Measurements from ENCODE around the gene MUC2.

The MUC2 gene

GRCh38 chr11:1108246-1108900 lies 33.7 kb downstream of the MUC2 start:
- no peak overlapping the region for H3K4me3 ChIP-seq (ENCODE audit: low read depth, low read length)
- no peak for DNase-seq (ENCODE audit: low read depth)
- TF ChIP-seq, protein P1, sequence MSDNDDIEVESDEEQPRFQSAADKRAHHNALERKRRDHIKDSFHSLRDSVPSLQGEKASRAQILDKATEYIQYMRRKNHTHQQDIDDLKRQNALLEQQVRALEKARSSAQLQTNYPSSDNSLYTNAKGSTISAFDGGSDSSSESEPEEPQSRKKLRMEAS (IDR thresholded peaks at IDR 0.05; ENCODE audit: low read depth, low read length): no peak
- no peak for TF ChIP-seq POLR2A (IDR thresholded peaks at IDR 0.05; ENCODE audit: extremely low read depth, insufficient read length)
- TF ChIP-seq, protein P2, sequence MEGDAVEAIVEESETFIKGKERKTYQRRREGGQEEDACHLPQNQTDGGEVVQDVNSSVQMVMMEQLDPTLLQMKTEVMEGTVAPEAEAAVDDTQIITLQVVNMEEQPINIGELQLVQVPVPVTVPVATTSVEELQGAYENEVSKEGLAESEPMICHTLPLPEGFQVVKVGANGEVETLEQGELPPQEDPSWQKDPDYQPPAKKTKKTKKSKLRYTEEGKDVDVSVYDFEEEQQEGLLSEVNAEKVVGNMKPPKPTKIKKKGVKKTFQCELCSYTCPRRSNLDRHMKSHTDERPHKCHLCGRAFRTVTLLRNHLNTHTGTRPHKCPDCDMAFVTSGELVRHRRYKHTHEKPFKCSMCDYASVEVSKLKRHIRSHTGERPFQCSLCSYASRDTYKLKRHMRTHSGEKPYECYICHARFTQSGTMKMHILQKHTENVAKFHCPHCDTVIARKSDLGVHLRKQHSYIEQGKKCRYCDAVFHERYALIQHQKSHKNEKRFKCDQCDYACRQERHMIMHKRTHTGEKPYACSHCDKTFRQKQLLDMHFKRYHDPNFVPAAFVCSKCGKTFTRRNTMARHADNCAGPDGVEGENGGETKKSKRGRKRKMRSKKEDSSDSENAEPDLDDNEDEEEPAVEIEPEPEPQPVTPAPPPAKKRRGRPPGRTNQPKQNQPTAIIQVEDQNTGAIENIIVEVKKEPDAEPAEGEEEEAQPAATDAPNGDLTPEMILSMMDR (IDR thresholded peaks at IDR 0.05; ENCODE audit: low read depth, low read length): no peak
- TF ChIP-seq MYC (IDR thresholded peaks at IDR 0.05; ENCODE audit: low read depth, low read length): no peak

DNA sequence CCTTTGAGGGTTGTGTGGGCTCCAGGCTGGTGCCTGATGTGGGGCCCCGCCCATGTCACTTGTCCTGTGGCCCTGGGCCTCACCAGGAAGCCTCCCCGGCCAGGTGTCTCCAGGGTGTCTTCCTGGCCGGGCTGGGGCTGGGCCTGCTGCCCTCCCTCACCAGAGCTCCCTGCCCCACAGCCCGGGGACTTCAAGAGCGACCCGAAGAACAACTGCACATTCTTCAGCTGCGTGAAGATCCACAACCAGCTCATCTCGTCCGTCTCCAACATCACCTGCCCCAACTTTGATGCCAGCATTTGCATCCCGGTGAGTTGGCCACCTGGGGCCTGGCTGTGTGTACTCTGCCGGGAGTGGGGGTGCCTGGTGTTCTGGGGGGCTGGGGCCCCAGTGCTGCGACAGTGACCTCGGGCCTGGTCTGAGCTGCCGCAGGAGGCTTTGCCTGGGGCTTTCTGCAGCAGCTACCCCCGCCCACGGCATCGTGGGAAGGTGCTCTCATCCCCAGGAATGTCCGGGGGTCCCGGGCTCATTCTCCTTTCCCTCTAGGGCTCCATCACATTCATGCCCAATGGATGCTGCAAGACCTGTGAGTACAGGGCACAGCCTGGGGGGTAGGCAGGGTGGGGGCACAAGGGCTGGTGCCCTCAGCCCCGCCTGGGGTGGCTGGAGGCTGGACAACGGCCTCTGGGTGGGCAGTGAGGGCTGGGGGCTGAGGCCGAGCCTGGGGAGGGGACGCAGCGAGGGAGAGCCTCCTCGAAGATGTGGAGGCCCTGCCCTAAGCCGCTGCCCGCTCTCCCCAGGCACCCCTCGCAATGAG lies 34.6 kb downstream of the MUC2 start:
- no peak for DNase-seq (ENCODE audit: low read depth)
- H3K4me3 ChIP-seq (ENCODE audit: low read depth, low read length): no peak overlapping the region
- TF ChIP-seq, protein P2 (IDR thresholded peaks at IDR 0.05; ENCODE audit: low read depth, low read length): no peak
- TF ChIP-seq POLR2A (IDR thresholded peaks at IDR 0.05; ENCODE audit: extremely low read depth, insufficient read length): no peak
- TF ChIP-seq, protein P1 (IDR thresholded peaks at IDR 0.05; ENCODE audit: low read depth, low read length): no peak
- no peak for TF ChIP-seq MYC (IDR thresholded peaks at IDR 0.05; ENCODE audit: low read depth, low read length)

GRCh38 chr11:1109918-1110705 lies 35.4 kb downstream of the MUC2 start:
- no peak for DNase-seq (ENCODE audit: low read depth)
- TF ChIP-seq, protein P2 (IDR thresholded peaks at IDR 0.05; ENCODE audit: low read depth, low read length): no peak
- TF ChIP-seq MYC (IDR thresholded peaks at IDR 0.05; ENCODE audit: low read depth, low read length) (no peak), POLR2A (IDR thresholded peaks at IDR 0.05; ENCODE audit: extremely low read depth, insufficient read length) (no peak)
- TF ChIP-seq, protein P1 (IDR thresholded peaks at IDR 0.05; ENCODE audit: low read depth, low read length): no peak
- H3K4me3 ChIP-seq (ENCODE audit: low read depth, low read length): no peak overlapping the region

DNA sequence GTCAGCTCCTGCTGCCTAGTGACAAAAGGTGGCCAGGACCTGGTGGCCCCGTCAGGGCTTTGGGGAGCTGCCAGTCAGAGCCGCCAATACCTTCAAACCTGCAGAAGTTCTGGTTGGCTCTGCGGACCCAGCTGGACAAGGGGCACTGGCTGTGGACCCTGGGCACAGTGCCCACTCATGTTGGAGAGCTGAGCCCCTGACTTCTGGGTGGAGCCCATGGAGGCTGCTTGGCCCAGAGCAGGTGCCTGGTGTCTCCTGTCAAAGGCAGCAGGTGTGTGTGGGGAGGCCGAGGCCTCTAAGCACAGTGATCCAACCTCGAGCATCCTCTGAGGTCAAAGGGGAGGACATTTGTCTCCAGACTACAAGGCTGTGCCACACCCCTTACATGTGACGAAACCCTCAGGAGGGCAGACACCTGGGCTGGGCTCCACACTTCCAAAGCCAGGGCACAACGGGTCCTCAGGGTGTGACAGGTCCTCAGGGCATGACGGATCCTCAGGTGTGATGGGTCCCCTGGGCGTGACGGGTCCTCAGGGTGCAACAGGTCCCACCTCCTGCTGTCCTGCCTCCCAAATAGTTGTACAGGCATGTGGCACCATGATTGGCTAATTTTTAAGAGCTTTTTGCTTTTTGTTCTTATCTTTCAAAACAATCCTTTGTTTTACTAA lies 37.0 kb downstream of the MUC2 start:
- TF ChIP-seq, protein P2 (IDR thresholded peaks at IDR 0.05; ENCODE audit: low read depth, low read length): no peak
- no peak for DNase-seq (ENCODE audit: low read depth)

DNA sequence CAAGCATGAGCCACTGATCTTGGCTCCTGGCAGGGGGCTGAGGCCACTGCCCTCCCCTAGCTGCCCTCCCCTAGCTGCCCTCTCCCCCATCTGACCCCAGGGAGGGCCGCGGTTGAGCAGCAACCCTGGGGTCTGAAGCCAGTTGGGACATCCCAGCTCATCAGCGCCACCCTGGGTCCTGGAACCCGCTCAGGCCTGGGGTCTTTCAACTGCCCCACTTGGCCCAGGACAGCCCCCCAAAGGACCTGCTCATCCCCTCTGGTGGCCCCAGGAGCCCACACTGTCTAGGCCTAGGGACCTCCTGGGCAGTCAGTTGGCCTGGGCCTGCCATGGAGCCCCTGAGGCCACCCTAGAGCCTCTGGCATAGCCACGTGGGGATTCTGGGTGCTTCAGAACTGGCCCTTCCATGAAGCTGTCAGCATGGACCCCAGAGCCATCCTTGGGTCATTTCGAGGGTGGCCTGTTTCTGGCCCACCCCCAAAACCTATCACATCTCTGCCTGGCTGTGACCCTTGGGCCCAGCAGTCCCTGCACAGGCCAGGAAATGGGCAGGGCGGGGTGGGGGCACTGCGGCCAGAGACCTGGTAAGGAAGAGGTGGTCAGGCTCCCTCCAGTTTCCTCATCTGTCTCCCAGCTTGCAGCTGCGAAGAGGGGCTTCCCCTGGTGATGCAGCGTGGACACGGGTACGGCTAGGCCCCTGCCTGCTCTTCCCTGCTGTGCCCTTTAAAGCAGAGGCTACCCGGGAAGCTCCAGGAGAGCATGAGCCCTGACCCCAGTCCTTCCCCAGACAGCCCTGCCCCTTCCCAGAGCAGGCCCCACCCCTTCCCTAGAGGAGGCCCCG lies 37.9 kb downstream of the MUC2 start:
- TF ChIP-seq, protein P1 (IDR thresholded peaks at IDR 0.05; ENCODE audit: low read depth, low read length): no peak
- TF ChIP-seq POLR2A (IDR thresholded peaks at IDR 0.05; ENCODE audit: extremely low read depth, insufficient read length) (no peak), MYC (IDR thresholded peaks at IDR 0.05; ENCODE audit: low read depth, low read length) (no peak)
- TF ChIP-seq, protein P2 (IDR thresholded peaks at IDR 0.05; ENCODE audit: low read depth, low read length): no peak
- DNase-seq (ENCODE audit: low read depth): no peak
- H3K4me3 ChIP-seq (ENCODE audit: low read depth, low read length): no peak overlapping the region

More for the DNA sequence above, 37.0 kb downstream of the MUC2 start:
- H3K4me3 ChIP-seq (ENCODE audit: low read depth, low read length): no peak overlapping the region
